HFF-Myc (cell line): Measurements from ENCODE around the gene STK38L.

ENCODE experiments used
- DNase-seq: peaks from one replicate; pipeline ENCODE4 v3.0.0-alpha.2; 2011; ENCODE audit warnings: low read depth; ENCODE audit errors: extremely low read depth
- H3K4me3 ChIP-seq: replicated peaks from 2 replicates; pipeline ENCODE4 v1.5.1; 2011; ENCODE audit warnings: low read depth, mild to moderate bottlenecking, control low read depth, low read length
- TF ChIP-seq, protein P1 (sequence below): IDR thresholded peaks from 2 replicates; pipeline ENCODE4 v1.5.1; 2012; ENCODE audit warnings: mild to moderate bottlenecking, low read depth, low read length, control low read depth; ENCODE audit errors: missing control alignments

STK38L gene

GRCh38 chr12:27292718-27293117 lies 48.6 kb downstream of the STK38L start:
- DNase-seq: no peak
- no peak overlapping the region for H3K4me3 ChIP-seq
- TF ChIP-seq, protein P1, sequence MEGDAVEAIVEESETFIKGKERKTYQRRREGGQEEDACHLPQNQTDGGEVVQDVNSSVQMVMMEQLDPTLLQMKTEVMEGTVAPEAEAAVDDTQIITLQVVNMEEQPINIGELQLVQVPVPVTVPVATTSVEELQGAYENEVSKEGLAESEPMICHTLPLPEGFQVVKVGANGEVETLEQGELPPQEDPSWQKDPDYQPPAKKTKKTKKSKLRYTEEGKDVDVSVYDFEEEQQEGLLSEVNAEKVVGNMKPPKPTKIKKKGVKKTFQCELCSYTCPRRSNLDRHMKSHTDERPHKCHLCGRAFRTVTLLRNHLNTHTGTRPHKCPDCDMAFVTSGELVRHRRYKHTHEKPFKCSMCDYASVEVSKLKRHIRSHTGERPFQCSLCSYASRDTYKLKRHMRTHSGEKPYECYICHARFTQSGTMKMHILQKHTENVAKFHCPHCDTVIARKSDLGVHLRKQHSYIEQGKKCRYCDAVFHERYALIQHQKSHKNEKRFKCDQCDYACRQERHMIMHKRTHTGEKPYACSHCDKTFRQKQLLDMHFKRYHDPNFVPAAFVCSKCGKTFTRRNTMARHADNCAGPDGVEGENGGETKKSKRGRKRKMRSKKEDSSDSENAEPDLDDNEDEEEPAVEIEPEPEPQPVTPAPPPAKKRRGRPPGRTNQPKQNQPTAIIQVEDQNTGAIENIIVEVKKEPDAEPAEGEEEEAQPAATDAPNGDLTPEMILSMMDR: no peak

DNA sequence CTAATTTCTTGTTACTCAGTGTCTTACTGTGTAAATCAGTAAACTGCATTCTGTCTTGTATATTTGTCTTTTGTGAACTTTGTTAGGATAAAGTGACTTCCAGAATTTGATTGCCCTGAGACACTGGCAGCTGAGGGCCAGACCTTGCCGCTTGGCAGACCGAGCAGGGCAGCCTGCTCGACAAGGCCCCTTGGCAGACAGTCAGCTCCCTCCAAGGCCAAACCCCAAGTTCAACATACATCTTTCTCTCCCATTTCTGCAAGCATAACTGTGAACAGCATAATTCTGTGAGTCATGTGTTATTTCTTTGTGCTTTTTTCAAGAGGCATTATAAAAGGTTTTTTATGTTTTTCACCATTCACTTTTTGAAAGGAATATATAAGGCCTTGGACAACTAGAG lies 49.4 kb downstream of the STK38L start:
- TF ChIP-seq, protein P1: no peak
- no peak for DNase-seq
- H3K4me3 ChIP-seq: no peak overlapping the region

DNA sequence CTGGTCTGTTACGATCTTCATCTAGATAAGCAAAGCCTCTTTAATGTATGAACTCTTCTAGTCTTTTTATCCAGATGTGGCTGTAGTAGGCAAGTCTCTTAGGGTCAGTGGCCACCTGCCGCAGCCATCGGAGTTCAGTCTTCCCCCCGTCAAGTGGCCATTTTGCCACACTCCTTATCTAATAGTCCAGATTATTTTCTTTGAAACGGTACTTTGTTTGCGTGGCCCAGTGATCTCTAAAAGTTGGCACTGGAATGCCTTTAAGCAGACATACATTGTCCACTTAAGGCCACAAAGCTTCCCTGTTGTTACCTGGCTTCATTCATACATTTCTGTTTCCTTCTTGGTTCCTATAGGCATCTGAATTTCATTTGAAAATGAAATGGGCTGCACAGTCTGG lies 52.6 kb downstream of the STK38L start:
- TF ChIP-seq, protein P1: no peak
- no peak overlapping the region for H3K4me3 ChIP-seq
- no peak for DNase-seq

- H3K4me3 ChIP-seq: no peak overlapping the region
- TF ChIP-seq, protein P1: no peak
- DNase-seq: no peak
Measured at GRCh38 chr12:27297566-27297965, 53.5 kb downstream of the STK38L start.

DNA sequence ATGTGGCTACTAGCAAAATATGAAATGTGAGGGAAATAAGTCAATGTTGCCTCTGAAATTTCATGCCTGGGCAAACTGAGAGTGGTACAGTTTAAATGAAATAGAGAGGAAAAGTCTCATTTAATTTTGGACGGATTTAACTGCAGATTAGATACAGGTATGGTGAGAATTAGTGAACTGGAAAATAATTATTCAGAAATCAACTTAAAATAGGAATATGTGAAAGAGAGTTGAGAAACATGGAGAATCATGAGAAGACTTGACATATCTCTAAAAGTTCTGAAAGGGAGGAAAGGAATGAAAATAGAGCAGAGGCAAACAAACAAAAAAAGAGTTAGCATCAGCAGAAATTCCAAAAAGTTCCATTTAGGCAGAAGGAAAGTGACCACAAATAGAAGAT lies 55.0 kb downstream of the STK38L start:
- no peak for DNase-seq
- TF ChIP-seq, protein P1: no peak

DNA sequence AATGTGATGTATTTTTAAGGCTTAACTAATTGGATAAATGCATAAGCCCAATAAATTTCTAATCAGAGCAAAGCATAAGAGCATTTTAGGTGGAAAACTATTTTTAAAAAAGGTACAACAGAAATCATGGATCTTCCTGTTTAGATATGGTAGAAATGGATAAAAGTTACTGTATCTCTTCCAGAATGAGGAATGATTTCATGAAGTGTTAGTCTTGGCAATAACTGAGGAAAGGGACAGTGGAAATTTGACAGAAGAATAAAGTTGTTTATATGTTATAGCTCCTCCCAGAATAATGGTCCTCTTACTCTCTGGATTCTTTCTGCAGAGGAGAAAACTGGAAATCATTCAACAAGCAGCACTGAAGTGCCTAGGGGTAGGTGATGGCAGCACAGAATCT lies 56.1 kb downstream of the STK38L start:
- TF ChIP-seq, protein P1: no peak
- no peak for DNase-seq
- no peak overlapping the region for H3K4me3 ChIP-seq

More for the DNA sequence above, 55.0 kb downstream of the STK38L start:
- no peak overlapping the region for H3K4me3 ChIP-seq
